HG02678 (cell line): ENCODE results near the gene PUS1.
"Not testable (repeated sequence)": the region's sequence is repeated elsewhere in the genome, so short reads cannot be mapped to it uniquely, and the experiment has no call there.

Source experiments
- ATAC-seq: cut with Tn5 transposase; IDR thresholded peaks from one replicate; pipeline ENCODE4 v1.9.1; 2021; ENCODE audit warnings: mild to moderate bottlenecking, moderate library complexity; ENCODE audit not compliant: unreplicated experiment

Gene PUS1

GRCh38 chr12:131959116-131959515, 30.0 kb downstream of the PUS1 start:
- no peak for ATAC-seq

- ATAC-seq = no peak
Observed at GRCh38 chr12:131959641-131960589, 30.8 kb downstream of the PUS1 start.

DNA sequence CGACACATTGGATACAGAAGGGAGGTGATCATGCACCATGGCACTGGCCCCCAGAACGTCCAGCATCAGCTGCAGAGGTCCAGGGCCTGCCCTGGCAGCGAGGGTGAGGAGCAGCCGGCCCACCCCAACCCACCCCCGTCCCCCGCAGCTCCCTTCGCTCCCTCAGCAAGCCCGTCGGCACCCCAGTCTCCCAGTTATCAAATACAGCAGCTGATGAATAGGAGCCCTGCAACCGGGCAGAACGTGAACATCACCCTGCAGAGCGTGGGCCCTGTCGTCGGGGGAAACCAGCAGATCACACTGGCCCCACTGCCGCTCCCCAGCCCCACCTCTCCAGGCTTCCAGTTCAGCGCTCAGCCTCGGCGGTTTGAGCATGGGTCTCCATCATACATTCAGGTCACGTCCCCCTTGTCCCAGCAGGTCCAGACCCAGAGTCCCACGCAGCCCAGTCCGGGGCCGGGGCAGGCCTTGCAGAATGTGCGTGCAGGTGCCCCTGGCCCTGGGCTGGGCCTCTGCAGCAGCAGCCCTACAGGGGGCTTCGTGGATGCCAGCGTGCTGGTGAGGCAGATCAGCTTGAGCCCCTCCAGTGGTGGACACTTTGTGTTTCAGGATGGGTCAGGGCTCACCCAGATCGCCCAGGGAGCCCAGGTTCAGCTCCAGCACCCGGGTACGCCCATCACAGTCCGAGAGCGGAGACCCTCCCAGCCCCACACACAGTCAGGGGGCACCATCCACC, 31.7 kb downstream of the PUS1 start:
- ATAC-seq = not testable (repeated sequence)

- ATAC-seq = not testable (repeated sequence)
Observed at GRCh38 chr12:131961328-131961727, 32.3 kb downstream of the PUS1 start.

DNA sequence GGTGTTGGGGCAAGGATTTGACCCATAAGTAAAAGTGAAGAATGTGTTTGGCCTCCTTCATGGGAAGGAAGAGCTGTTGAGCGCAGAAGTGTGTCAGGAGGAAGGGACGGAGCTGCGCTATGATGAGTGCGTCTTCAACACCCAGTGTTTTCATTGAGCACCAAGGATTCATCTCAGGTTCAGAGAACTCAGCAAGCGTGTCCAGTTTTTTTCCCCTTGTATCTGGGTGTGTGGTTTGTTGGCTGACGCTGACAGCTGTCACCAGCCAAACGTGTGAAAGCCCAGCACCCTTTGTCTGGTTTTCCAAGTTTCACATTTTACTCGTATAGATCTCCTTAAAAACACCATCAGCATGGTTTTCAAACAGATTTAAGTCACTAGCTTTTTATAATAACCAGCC, 33.0 kb downstream of the PUS1 start:
- no peak for ATAC-seq

DNA sequence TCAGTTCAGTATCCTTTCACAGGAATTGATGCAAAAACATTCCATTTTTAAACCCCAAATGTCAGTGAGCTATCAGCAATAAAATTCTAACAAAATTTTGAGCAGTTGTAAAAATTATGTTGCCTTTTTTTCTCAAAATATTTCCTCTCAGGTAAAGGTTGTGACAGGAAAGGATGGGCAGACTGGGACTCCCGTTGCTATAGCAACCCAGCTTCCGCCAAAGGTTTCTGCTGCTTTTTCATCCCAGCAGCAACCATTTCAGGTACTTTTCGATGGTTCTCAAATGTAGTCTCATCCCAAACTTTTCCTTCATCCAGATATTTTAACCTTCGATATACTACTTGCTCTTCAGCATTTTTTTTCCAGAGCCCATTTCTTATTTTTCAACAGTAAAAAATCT, 34.3 kb downstream of the PUS1 start:
- ATAC-seq = no peak

DNA sequence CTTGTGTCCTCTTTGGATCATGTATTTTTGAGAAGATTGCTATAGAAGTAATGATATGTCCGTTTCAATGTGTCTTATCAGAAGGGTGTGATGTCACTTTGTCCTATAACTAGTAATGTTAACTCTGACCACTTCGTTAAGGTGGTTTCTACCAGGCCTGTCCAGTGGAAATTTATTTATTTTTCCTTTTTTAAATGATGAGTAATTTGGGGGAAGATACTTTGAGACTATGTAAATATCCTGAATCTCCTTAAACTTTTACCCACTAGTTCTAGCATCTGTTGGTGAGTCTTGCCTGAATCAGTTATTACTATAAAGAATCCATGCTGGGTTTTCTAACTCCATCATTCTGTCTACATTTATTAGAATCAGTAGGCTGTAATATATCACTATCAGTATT, 36.0 kb downstream of the PUS1 start:
- ATAC-seq = no peak

DNA sequence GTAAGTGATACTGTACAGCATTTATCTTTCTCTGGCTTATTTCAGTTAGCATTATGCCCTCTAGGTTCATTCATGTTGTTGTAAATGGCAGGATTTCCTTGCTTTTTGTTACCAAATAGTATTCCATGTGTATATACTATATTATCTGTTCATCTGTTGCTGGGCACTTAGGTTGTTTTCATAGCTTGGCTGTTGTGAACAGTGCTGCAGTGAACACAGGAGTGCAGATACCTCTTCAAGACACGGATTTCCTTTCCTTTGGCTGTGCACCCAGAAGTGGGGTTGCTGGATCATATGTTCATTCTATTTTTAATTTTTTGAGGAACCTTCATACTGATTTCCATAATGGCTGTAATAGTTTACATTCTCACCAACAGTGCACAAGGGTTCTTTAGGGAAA, 42.1 kb downstream of the PUS1 start:
- ATAC-seq = no peak

GRCh38 chr12:131975228-131975627, 46.2 kb downstream of the PUS1 start:
- ATAC-seq = no peak

GRCh38 chr12:131979606-131980005, 50.5 kb downstream of the PUS1 start:
- ATAC-seq = no peak

GRCh38 chr12:131980263-131980662, 51.2 kb downstream of the PUS1 start:
- no peak for ATAC-seq

GRCh38 chr12:131981388-131981787, 52.3 kb downstream of the PUS1 start:
- no peak for ATAC-seq

GRCh38 chr12:131982041-131982440, 53.0 kb downstream of the PUS1 start:
- ATAC-seq = no peak

DNA sequence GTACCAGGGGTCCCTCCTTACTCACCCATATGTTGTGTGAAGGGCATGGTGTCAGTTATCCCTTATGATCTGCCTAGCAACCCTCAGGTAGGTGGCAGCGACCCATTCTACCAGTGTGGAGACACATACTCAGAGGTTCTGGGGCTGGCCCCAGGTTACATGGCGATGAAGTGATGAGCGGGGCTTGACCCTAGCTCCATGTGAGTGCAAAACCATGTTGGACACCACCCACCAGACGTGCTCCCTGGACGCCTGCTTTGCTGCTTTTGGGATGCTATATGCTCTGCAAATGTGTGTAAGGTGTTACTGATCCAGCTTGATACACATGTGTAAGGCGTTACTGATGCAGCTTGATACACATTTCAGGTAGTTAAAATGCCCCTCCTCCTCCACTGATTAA, 54.0 kb downstream of the PUS1 start:
- ATAC-seq = no peak

DNA sequence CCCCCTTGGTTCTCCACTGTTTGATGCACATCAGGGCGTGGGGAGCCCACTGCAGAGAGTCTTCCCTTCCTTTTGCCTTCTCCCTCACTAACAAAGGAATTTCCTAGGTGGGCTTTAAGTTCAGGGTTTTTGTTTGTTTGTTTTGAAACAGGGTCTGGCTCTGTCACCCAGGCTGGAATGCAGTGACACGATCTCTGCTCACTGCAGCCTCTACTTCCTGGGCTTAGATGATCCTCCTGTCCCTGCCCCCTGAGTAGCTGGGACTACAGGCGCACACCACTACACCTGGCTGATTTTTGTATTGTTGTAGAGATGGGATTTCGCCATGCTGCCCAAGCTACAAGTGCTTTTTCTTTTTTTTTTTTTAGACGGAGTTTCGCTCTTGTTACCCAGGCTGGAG, 54.5 kb downstream of the PUS1 start:
- ATAC-seq = no peak

DNA sequence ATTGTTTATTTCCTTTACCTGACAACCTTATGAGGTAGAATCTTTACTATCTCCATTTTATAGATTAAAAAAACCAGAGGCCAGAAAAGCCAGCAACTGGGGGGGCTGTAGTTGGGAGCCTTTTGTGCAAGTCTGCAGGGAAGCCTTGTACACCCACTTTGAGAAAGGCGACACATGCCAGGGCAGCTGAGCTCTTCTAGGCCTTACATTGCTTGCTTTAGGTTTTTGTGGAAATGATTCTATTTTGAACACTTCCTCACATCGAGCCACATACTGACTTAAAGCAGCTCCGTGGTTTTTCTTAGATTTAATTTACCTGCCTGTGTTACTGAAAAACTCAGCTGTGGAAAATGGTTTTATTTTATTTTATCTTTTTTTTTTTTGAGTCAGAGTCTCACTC, 55.3 kb downstream of the PUS1 start:
- ATAC-seq = no peak

- ATAC-seq = not testable (repeated sequence)
Observed at GRCh38 chr12:131985510-131985875, 56.4 kb downstream of the PUS1 start.

DNA sequence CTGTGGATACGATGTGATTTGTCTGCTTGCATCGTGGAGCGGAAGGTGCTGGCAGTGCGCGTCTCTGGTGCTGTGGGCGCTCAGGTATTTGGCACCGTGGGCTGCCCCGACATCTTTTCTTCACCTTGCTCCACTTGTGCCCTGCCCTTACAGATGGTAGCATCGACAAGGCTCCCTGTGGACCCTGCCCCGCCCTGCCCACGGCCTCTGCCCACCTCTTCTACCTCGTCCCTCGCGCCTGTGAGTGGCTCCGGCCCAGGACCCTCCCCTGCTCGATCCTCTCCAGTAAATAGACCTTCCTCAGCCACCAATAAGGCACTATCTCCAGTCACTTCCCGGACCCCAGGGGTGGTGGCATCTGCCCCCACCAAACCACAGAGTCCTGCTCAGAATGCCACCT, 57.3 kb downstream of the PUS1 start:
- ATAC-seq = no peak

DNA sequence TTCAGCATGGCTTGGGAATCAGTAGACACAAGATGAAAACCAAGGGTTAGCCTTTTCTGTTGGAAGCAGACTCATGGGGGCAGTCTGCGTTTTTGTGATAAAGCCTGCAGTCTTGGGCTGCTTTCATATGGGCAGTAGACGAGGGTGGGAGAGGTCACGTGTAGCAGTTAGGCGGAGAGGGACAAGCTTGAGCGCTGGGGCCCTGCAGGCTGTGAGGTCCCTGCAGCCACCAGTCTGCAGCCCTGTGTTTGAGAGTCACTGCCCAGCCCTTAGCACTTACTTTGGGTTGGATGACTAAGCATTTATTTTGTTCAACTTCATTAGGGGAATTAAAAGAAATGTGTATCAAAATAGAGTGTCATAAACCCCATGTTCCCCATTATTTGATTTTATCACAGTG, 57.8 kb downstream of the PUS1 start:
- no peak for ATAC-seq

DNA sequence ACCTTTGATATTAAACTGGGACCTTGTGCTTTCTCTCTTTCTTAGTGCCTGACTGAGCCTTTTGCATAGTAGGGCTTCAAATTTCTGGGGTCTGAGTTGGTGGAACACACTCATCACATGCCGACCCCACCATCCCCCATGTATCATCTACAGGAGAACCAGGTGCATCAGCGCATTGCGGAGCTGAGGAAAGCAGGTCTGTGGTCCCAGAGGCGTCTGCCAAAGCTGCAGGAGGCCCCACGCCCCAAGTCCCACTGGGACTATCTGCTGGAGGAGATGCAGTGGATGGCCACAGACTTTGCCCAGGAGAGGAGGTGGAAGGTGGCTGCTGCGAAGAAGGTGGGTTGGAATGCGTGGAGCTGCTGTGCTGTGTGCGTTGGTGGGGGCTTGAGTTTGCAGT, 58.5 kb downstream of the PUS1 start:
- ATAC-seq = no peak

- no peak for ATAC-seq
Observed at GRCh38 chr12:131988054-131988796, 59.1 kb downstream of the PUS1 start.
